ENCODE results near the gene KRT20.

The KRT20 gene

GRCh38 chr17:40830085-40830776 lies 54.8 kb downstream of the KRT20 start:
- Histone ChIP-seq H3K27ac (ENCODE audit: low read length) (no peak overlapping the region), H4K20me1 (ENCODE audit: insufficient read depth, low read length) (no peaks in the 10 kb centered on the region), H3K4me2 (ENCODE audit: low read length) (no peak overlapping the region), H3K4me1 (ENCODE audit: low read length) (no peaks in the 10 kb centered on the region), H3K27me3 (ENCODE audit: low read depth, low read length) (no peaks in the 10 kb centered on the region), H2AFZ (ENCODE audit: low read depth, low read length) (no peak overlapping the region), H3K9me3 (ENCODE audit: insufficient read depth, low read length) (no peaks in the 10 kb centered on the region), H3K79me2 (ENCODE audit: low read length) (no peaks in the 10 kb centered on the region), H3K36me3 (replicated peaks; ENCODE audit: low read depth, low read length) (no peaks in the 10 kb centered on the region), H3K9ac (ENCODE audit: low read length) (no peak overlapping the region), H3K4me3 (ENCODE audit: low read length) (no peak overlapping the region)
- TF ChIP-seq EZH2phosphoT487 (IDR thresholded peaks at IDR 0.05; ENCODE audit: low read depth) (no peak), CTCF (IDR thresholded peaks at IDR 0.05; ENCODE audit: low read depth, low read length) (no peak)

GRCh38 chr17:40828454-40829044 lies 56.5 kb downstream of the KRT20 start:
- Histone ChIP-seq H3K9me3 (ENCODE audit: insufficient read depth, low read length) (no peaks in the 10 kb centered on the region), H3K9ac (ENCODE audit: low read length) (no peak overlapping the region), H3K4me2 (ENCODE audit: low read length) (no peak overlapping the region), H3K4me1 (ENCODE audit: low read length) (peaks cover 7% of the 10 kb centered on the region; the same call in 1 of the 2 replicates), H3K27me3 (ENCODE audit: low read depth, low read length) (no peaks in the 10 kb centered on the region), H3K4me3 (ENCODE audit: low read length) (no peak overlapping the region), H3K27ac (ENCODE audit: low read length) (no peak overlapping the region), H4K20me1 (ENCODE audit: insufficient read depth, low read length) (no peaks in the 10 kb centered on the region), H3K36me3 (replicated peaks; ENCODE audit: low read depth, low read length) (no peaks in the 10 kb centered on the region), H2AFZ (ENCODE audit: low read depth, low read length) (no peak overlapping the region), H3K79me2 (ENCODE audit: low read length) (no peaks in the 10 kb centered on the region)
- TF ChIP-seq EZH2phosphoT487 (IDR thresholded peaks at IDR 0.05; ENCODE audit: low read depth) (no peak), CTCF (IDR thresholded peaks at IDR 0.05; ENCODE audit: low read depth, low read length) (no peak)

- H4K20me1 ChIP-seq (ENCODE audit: insufficient read depth, low read length): no peaks in the 10 kb centered on the region
- no peak overlapping the region for H3K4me2 ChIP-seq (ENCODE audit: low read length)
- H3K9me3 ChIP-seq (ENCODE audit: insufficient read depth, low read length): no peaks in the 10 kb centered on the region
- no peak overlapping the region for H3K9ac ChIP-seq (ENCODE audit: low read length)
- no peaks in the 10 kb centered on the region for H3K79me2 ChIP-seq (ENCODE audit: low read length)
- no peak overlapping the region for H3K27ac ChIP-seq (ENCODE audit: low read length)
- peaks cover 7% of the 10 kb centered on the region; the same call in 1 of the 2 replicates for H3K4me1 ChIP-seq (ENCODE audit: low read length)
- H3K4me3 ChIP-seq (ENCODE audit: low read length): no peak overlapping the region
- no peaks in the 10 kb centered on the region for H3K36me3 ChIP-seq (replicated peaks; ENCODE audit: low read depth, low read length)
- no peak for TF ChIP-seq EZH2phosphoT487 (IDR thresholded peaks at IDR 0.05; ENCODE audit: low read depth)
- TF ChIP-seq CTCF (IDR thresholded peaks at IDR 0.05; ENCODE audit: low read depth, low read length): no peak
- no peak overlapping the region for H2AFZ ChIP-seq (ENCODE audit: low read depth, low read length)
- H3K27me3 ChIP-seq (ENCODE audit: low read depth, low read length): no peaks in the 10 kb centered on the region
These were observed 57.1 kb downstream of the KRT20 start for GRCh38 chr17:40827746-40828453.

All from OCI-LY3 (cell line).